PC-9 (cell line): ENCODE results near the gene KCNK13.

Source experiments
- EZH2 ChIP-seq: fragments of 200-600 bp; sonication (generic); IDR thresholded peaks from 2 replicates; pipeline ENCODE4 v1.8.0; 2017; ENCODE audit warnings: antibody characterized with exemption, low read depth
- TF ChIP-seq, protein P1 (sequence below): fragments of 200-600 bp; sonication (generic); conservative IDR thresholded peaks from 2 replicates; pipeline ENCODE4 v1.6.1; 2017; ENCODE audit warnings: mixed run types, antibody characterized with exemption, mild to moderate bottlenecking, moderate library complexity

DNA sequence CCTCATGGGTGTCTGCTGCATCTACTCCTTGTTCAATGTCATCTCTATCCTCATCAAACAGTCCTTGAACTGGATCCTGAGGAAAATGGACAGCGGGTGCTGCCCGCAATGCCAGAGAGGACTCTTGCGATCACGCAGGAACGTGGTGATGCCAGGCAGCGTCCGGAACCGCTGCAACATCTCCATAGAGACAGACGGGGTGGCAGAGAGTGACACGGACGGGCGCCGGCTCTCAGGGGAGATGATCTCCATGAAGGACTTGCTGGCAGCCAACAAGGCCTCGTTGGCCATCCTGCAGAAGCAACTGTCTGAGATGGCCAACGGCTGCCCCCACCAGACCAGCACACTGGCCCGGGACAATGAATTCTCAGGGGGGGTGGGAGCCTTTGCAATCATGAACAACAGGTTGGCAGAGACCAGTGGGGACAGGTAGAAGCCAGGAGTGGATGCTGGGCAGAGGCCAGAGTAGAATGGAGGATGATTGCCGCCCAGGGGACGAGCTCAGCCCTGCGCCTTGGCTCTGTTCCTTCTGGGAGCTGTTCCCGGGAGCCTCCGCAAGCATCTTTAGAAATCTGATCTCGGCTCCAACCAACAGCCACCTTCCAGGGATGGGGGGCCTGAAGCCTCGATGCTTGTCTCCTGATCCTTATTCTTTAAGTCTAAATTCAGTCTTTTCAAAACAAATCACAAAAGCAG is 122.9 kb downstream of the KCNK13 start:
- TF ChIP-seq, protein P1, sequence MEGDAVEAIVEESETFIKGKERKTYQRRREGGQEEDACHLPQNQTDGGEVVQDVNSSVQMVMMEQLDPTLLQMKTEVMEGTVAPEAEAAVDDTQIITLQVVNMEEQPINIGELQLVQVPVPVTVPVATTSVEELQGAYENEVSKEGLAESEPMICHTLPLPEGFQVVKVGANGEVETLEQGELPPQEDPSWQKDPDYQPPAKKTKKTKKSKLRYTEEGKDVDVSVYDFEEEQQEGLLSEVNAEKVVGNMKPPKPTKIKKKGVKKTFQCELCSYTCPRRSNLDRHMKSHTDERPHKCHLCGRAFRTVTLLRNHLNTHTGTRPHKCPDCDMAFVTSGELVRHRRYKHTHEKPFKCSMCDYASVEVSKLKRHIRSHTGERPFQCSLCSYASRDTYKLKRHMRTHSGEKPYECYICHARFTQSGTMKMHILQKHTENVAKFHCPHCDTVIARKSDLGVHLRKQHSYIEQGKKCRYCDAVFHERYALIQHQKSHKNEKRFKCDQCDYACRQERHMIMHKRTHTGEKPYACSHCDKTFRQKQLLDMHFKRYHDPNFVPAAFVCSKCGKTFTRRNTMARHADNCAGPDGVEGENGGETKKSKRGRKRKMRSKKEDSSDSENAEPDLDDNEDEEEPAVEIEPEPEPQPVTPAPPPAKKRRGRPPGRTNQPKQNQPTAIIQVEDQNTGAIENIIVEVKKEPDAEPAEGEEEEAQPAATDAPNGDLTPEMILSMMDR, result no peak
- TF ChIP-seq EZH2, result no peak
